Measurements from ENCODE around the gene YIPF5. TPM values are rescaled to one million over a fixed set of nuclear protein-coding genes. Genes with fewer than 3 reads are reported as not detected.

YIPF5 gene
- polyA plus RNA-seq, 3 donors: 12.1 to 41.4 (median 32.4) TPM

DNA sequence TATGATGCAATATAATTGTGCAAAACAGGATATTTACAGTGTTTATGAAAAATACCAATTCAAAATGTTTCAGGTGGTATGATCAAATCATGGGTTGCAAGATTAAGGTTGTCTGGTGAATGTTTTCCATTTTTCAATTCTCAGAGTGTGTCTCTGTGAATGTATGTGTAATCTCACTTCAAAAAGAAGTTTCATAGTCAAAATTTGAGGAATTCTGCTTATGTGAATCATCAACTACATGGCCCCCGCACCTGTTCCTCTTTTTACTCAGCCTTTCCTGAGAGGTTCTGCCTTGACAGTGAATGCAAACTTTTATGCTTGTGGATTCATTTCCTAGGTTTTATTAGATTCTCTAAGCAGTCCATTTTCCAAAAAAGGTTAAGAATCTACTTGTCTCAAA is 32.3 kb upstream of the YIPF5 start:
- TF ChIP-seq CTCF (IDR thresholded peaks at IDR 0.05): no peak
- Histone ChIP-seq H2AFZ (ENCODE audit: insufficient read depth, low read depth, low read length, poor library complexity, severe bottlenecking) (no peak overlapping the region), H3K79me2 (ENCODE audit: insufficient read depth, low read length) (no peaks in the 10 kb centered on the region), H3K27ac (ENCODE audit: low read depth in 1 of 2, low read length in 2 of 2) (no peak overlapping the region), H3K4me1 (ENCODE audit: control insufficient read depth in 1 of 2, insufficient read depth in 2 of 2, low read length in 2 of 2) (no peaks in the 10 kb centered on the region), H4K20me1 (ENCODE audit: insufficient read depth, low read length) (no peaks in the 10 kb centered on the region), H3K9me3 (replicated peaks in 1 of 2; ENCODE audit: control insufficient read depth in 1 of 2, insufficient read depth in 1 of 2, low read length in 2 of 2) (no peaks in the 10 kb centered on the region), H3K9ac (ENCODE audit: insufficient read depth, low read length, poor library complexity, severe bottlenecking) (no peak overlapping the region), H3K27me3 (ENCODE audit: control insufficient read depth in 2 of 2, insufficient read depth in 2 of 2, low read length in 2 of 2) (peaks cover 32 to 43% of the 10 kb centered on the region in 2 donors), H3K4me2 (replicated peaks; ENCODE audit: extremely low read depth, low read length, poor library complexity, severe bottlenecking) (no peak overlapping the region), H3K4me3 (replicated peaks in 1 of 3; ENCODE audit: low read depth in 2 of 3, low read length in 3 of 3) (no peak overlapping the region), H3K36me3 (replicated peaks in 1 of 2; ENCODE audit: control insufficient read depth in 1 of 2, insufficient read depth in 2 of 2, low read length in 2 of 2) (no peaks in the 10 kb centered on the region)
- intact Hi-C loops (cut with micrococcal nuclease): loop anchor here in 1 of 2 donors (5.0 to 10.0 kb wide), 2 partner anchors 1622 to 1845 kb away; no protein-coding TSS in a partner anchor
- Mint-ChIP-seq H3K27ac (no peak overlapping the region), H3K4me1 (peaks cover 7% of the 10 kb centered on the region), H3K27me3 (ENCODE audit: low read depth in 3 of 3) (peaks cover 26 to 40% (median 38%) of the 10 kb centered on the region in 3 donors), H3K4me3 (no peak overlapping the region), H3K9me3 (no peaks in the 10 kb centered on the region), H3K36me3 (no peaks in the 10 kb centered on the region)
- DNase-seq: peak; percentile 21 to 62 (median 59)
- WGBS (ENCODE audit: insufficient coverage): no CpG with 5 or more reads among the region's 1 CpG

- Histone ChIP-seq H4K20me1 (ENCODE audit: insufficient read depth, low read length) (no peaks in the 10 kb centered on the region), H3K9ac (ENCODE audit: insufficient read depth, low read length, poor library complexity, severe bottlenecking) (no peak overlapping the region), H3K27ac (ENCODE audit: low read depth in 1 of 2, low read length in 2 of 2) (no peak overlapping the region), H3K4me2 (replicated peaks; ENCODE audit: extremely low read depth, low read length, poor library complexity, severe bottlenecking) (no peak overlapping the region), H3K36me3 (replicated peaks in 1 of 2; ENCODE audit: control insufficient read depth in 1 of 2, insufficient read depth in 2 of 2, low read length in 2 of 2) (no peaks in the 10 kb centered on the region), H2AFZ (ENCODE audit: insufficient read depth, low read depth, low read length, poor library complexity, severe bottlenecking) (no peak overlapping the region), H3K4me3 (replicated peaks in 1 of 3; ENCODE audit: low read depth in 2 of 3, low read length in 3 of 3) (no peak overlapping the region), H3K27me3 (ENCODE audit: control insufficient read depth in 2 of 2, insufficient read depth in 2 of 2, low read length in 2 of 2) (peaks cover 32 to 37% of the 10 kb centered on the region in 2 donors), H3K9me3 (replicated peaks in 1 of 2; ENCODE audit: control insufficient read depth in 1 of 2, insufficient read depth in 1 of 2, low read length in 2 of 2) (no peaks in the 10 kb centered on the region), H3K79me2 (ENCODE audit: insufficient read depth, low read length) (no peaks in the 10 kb centered on the region), H3K4me1 (ENCODE audit: control insufficient read depth in 1 of 2, insufficient read depth in 2 of 2, low read length in 2 of 2) (no peaks in the 10 kb centered on the region)
- Mint-ChIP-seq H3K36me3 (no peaks in the 10 kb centered on the region), H3K27ac (no peak overlapping the region), H3K4me3 (no peak overlapping the region), H3K27me3 (ENCODE audit: low read depth in 3 of 3) (peaks cover 28 to 39% (median 35%) of the 10 kb centered on the region in 3 donors), H3K4me1 (peaks cover 7% of the 10 kb centered on the region), H3K9me3 (no peaks in the 10 kb centered on the region)
- intact Hi-C loops (cut with micrococcal nuclease): loop anchor here in 1 of 2 donors (5.0 to 10.0 kb wide), 2 partner anchors 1623 to 1845 kb away; no protein-coding TSS in a partner anchor
- DNase-seq: no peak
- no peak for TF ChIP-seq CTCF (IDR thresholded peaks at IDR 0.05)
- 98% methylated on average over 5 of the region's 10 CpGs for WGBS (ENCODE audit: insufficient coverage)
These were observed 31.6 kb upstream of the YIPF5 start for GRCh38 chr5:144202072-144202471.

Data from CD14-positive monocyte (primary cell).